Kidney (tissue), 14 donors: Measurements from ENCODE around the gene EHD1. TPM values are rescaled to one million over a fixed set of nuclear protein-coding genes. Genes with fewer than 3 reads are reported as not detected.

Source experiments
- DNase-seq, 5 donors: peaks; one replicate each; pipeline ENCODE4 v3.0.0-alpha.2; 2013 to 2020
- FAIRE-seq: peaks from 2 replicates; lab custom pipeline; 2012; peaks lifted over from hg19 to GRCh38; lab: Jason Lieb, UNC
- H3K27ac ChIP-seq, 2 donors: one replicate each; pipeline ENCODE4 v1.7.0; 2013; ENCODE audit warnings: low read depth in 2 of 2, low read length in 2 of 2, inconsistent platforms in 1 of 2
- H3K27me3 ChIP-seq: one replicate; pipeline ENCODE4 v1.7.1; 2013; ENCODE audit warnings: low read length, inconsistent platforms; ENCODE audit not compliant: control insufficient read depth, insufficient read depth
- H3K36me3 ChIP-seq, 3 donors: one replicate each; pipeline versions ENCODE4 v1.7.0 to v1.7.1; 2013; ENCODE audit warnings: low read length in 3 of 3, control low read depth in 1 of 3, inconsistent platforms in 1 of 3; ENCODE audit not compliant: insufficient read depth in 3 of 3, control insufficient read depth in 2 of 3
- H3K4me1 ChIP-seq, 3 donors: one replicate each; pipeline versions ENCODE4 v1.7.0 to v1.7.1; 2013; ENCODE audit warnings: low read length in 3 of 3, inconsistent platforms in 1 of 3, low read depth in 1 of 3; ENCODE audit not compliant: control insufficient read depth in 2 of 3, insufficient read depth in 2 of 3
- H3K4me3 ChIP-seq, 3 donors: one replicate each; pipeline versions ENCODE4 v1.7.0 to v1.8.1; 2013; ENCODE audit warnings: low read length in 3 of 3, control low read depth in 1 of 3, inconsistent platforms in 1 of 3
- H3K9ac ChIP-seq, 3 donors: one replicate each; pipeline versions ENCODE4 v1.7.0 to v1.7.1; 2013; ENCODE audit warnings: low read length in 3 of 3, control low read depth in 1 of 3, inconsistent platforms in 1 of 3
- H3K9me3 ChIP-seq, 3 donors: one replicate each; pipeline versions ENCODE4 v1.7.0 to v1.7.1; 2013; ENCODE audit warnings: low read length in 3 of 3, control low read depth in 1 of 3, inconsistent platforms in 1 of 3; ENCODE audit not compliant: control insufficient read depth in 2 of 3, insufficient read depth in 1 of 3
- intact Hi-C: fragments of 100-400 bp; cut with DNase I; formaldehyde crosslinking; loops from one replicate; pipeline ENCODE4 v1.11.1; 2022
- polyA plus RNA-seq: library from polyadenylated mRNA; stranded (reverse); fragments of 350-450 nt; fragmentation: Illumina TruSeq; extraction: RNeasy Lipid Tissue Mini Kit (QIAGEN cat#74804); gene quantifications from one replicate; pipeline ENCODE4 v1.2.3, GENCODE V29; 2014; ENCODE audit warnings: low read depth, low replicate concordance; ENCODE audit not compliant: insufficient read depth
- total RNA-seq: library from RNA; stranded (reverse); fragmentation: NEBNext Ultra II Directional; extraction: Animal tissue kit (Norgen Biotek cat#: 25700); gene quantifications from one replicate; pipeline ENCODE4 v1.2.1, GENCODE V29; 2021
- TF ChIP-seq, protein P1 (sequence below): IDR thresholded peaks from 3 replicates; pipeline ENCODE4 v1.5.1; 2012; ENCODE audit warnings: mild to moderate bottlenecking, moderate library complexity, borderline replicate concordance; ENCODE audit not compliant: insufficient read depth; ENCODE audit errors: extremely low read depth
- donor health status: control.
- donor health status: control.
- donor health status: control.
- donor health status: control.
- donor health status: control.
- donor health status: DM: yes; HTN: yes; CAD: no.
- donor health status: Normal renal cell carcinoma (clear cell type).

EHD1 gene
- total and polyA plus RNA-seq, 2 donors from 2014 or later = 48.9 to 76.1 TPM

GRCh38 chr11:64890522-64890939 is 12.1 kb upstream of the EHD1 start:
- DNase-seq = no peak
- no peak for FAIRE-seq

DNA sequence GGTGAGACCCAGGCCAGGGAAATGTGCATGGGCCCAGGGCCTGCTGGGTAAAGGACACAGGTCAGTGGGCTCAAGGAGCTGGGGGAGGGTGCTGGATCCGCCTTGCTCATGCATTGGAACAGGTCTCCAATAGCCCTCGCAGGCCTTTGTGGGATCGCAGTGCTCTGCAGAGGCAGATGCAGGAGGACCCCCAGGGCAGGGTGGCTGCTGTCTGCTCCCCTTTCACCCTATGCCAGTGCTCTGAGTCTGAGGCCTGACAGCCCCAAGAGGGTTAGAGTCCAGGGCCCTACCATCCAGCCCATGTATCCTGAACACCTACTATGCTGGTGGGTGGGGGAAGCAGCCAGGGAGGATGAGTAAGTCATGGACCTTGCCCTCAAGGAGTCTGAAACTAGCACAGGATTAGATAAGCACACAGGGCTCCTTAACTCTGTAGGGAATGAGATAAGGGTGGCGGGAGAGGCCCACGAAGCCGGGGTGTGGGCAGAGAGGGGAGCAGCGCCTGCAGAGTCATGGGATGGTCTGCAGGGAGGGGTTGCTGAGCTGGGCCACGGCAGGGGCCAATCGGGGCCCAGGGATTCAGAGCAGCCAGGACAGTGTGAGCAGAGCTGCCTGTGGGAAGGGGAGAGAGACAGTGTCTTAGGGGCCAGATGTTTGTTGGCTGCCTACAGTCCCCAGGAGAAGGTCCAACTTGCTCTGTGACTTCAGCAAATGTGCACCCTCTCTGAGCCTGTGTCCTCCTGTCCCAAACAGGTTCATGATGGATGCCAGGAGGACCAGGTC is 10.5 kb upstream of the EHD1 start:
- peak overlapping the region in 2 of 3 donors; percentile 1 to 25 for H3K4me3 ChIP-seq
- TF ChIP-seq, protein P1, sequence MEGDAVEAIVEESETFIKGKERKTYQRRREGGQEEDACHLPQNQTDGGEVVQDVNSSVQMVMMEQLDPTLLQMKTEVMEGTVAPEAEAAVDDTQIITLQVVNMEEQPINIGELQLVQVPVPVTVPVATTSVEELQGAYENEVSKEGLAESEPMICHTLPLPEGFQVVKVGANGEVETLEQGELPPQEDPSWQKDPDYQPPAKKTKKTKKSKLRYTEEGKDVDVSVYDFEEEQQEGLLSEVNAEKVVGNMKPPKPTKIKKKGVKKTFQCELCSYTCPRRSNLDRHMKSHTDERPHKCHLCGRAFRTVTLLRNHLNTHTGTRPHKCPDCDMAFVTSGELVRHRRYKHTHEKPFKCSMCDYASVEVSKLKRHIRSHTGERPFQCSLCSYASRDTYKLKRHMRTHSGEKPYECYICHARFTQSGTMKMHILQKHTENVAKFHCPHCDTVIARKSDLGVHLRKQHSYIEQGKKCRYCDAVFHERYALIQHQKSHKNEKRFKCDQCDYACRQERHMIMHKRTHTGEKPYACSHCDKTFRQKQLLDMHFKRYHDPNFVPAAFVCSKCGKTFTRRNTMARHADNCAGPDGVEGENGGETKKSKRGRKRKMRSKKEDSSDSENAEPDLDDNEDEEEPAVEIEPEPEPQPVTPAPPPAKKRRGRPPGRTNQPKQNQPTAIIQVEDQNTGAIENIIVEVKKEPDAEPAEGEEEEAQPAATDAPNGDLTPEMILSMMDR = no peak
- peak overlapping the region; percentile 27 to 32 for H3K27ac ChIP-seq
- FAIRE-seq = no peak
- no peaks in the 10 kb centered on the region for H3K27me3 ChIP-seq
- H3K9ac ChIP-seq = no peak overlapping the region
- no peaks in the 10 kb centered on the region for H3K36me3 ChIP-seq
- DNase-seq = peak in 4 of 5 donors; percentile 66 to 82 (median 70)
- peaks cover 0 to 25% (median under 1%) of the 10 kb centered on the region in 3 donors for H3K4me1 ChIP-seq
- intact Hi-C loops = no loop called here
- H3K9me3 ChIP-seq = no peaks in the 10 kb centered on the region

More at GRCh38 chr11:64890522-64890939, 12.1 kb upstream of the EHD1 start:
- Histone ChIP-seq H3K36me3 (no peaks in the 10 kb centered on the region), H3K4me3 (peak overlapping the region in 2 of 3 donors; percentile 28 to 68), H3K9ac (no peak overlapping the region), H3K9me3 (no peaks in the 10 kb centered on the region), H3K27me3 (no peaks in the 10 kb centered on the region), H3K4me1 (peaks cover 0 to 28% (median 3%) of the 10 kb centered on the region in 3 donors), H3K27ac (peak overlapping the region in 1 of 2 donors; percentile 32)
- TF ChIP-seq, protein P1 = no peak
- intact Hi-C loops = loop anchor here (5.0 kb wide), 1 partner anchor 38 kb away; no protein-coding TSS in a partner anchor

GRCh38 chr11:64888406-64888728 is 9.9 kb upstream of the EHD1 start:
- Histone ChIP-seq H3K27me3 (no peaks in the 10 kb centered on the region), H3K27ac (peak overlapping the region; percentile 20 to 27), H3K4me1 (peaks cover 0 to 20% (median 0%) of the 10 kb centered on the region in 3 donors), H3K9ac (no peak overlapping the region), H3K4me3 (peak overlapping the region; percentile 21 to 29 (median 27)), H3K36me3 (no peaks in the 10 kb centered on the region), H3K9me3 (no peaks in the 10 kb centered on the region)
- no peak for FAIRE-seq
- no peak for DNase-seq
- intact Hi-C loops = no loop called here
- TF ChIP-seq, protein P1 = no peak
